ENCODE results near the gene ERICH6B.

Gene ERICH6B

GRCh38 chr13:45492538-45492937 is 123.0 kb downstream of the ERICH6B start:
- TF ChIP-seq YY1 (IDR thresholded peaks at IDR 0.05; ENCODE audit: low read depth), result no peak
- TF ChIP-seq MAX (IDR thresholded peaks at IDR 0.05), result no peak
- TF ChIP-seq EGR1 (IDR thresholded peaks at IDR 0.05), result no peak
- TF ChIP-seq ZBTB7A (IDR thresholded peaks at IDR 0.05; ENCODE audit: low read depth), result no peak
